Smooth muscle cell (in vitro differentiated cells): ENCODE results near the gene NXPH1. TPM values are rescaled to one million over a fixed set of nuclear protein-coding genes. Genes with fewer than 3 reads are reported as not detected.

Experiments
- DNase-seq: peaks from one replicate; lab custom pipeline; 2025; ENCODE audit not compliant: unreplicated experiment; lab: John Stamatoyannopoulos, UW
- H2AFZ ChIP-seq: fragments of 200-600 bp; sonication (generic); 2 replicates; pipeline ENCODE4 v1.6.0; 2016; ENCODE audit warnings: antibody characterized with exemption, low read depth, mild to moderate bottlenecking
- H3F3A ChIP-seq: fragments of 200-600 bp; sonication (generic); 2 replicates; pipeline ENCODE4 v1.6.0; 2017; ENCODE audit warnings: antibody characterized with exemption, low read depth
- H3K27ac ChIP-seq: fragments of 200-600 bp; sonication (generic); 2 replicates; pipeline ENCODE4 v1.5.1; 2016; ENCODE audit warnings: low read depth, mild to moderate bottlenecking
- H3K27me3 ChIP-seq: fragments of 200-600 bp; sonication (generic); 2 replicates; pipeline ENCODE4 v1.6.1; 2016; ENCODE audit warnings: low read depth, mild to moderate bottlenecking
- H3K36me3 ChIP-seq: fragments of 200-600 bp; sonication (generic); 2 replicates; pipeline ENCODE4 v1.5.1; 2016; ENCODE audit warnings: low read depth
- H3K4me1 ChIP-seq: fragments of 200-600 bp; sonication (generic); 2 replicates; pipeline ENCODE4 v1.5.1; 2016; ENCODE audit warnings: low read depth
- H3K4me2 ChIP-seq: fragments of 200-600 bp; sonication (generic); 2 replicates; pipeline ENCODE4 v1.6.0; 2016; ENCODE audit warnings: mild to moderate bottlenecking
- H3K4me3 ChIP-seq: fragments of 200-600 bp; sonication (generic); 2 replicates; pipeline ENCODE4 v1.5.1; 2016; ENCODE audit warnings: mild to moderate bottlenecking
- H3K79me2 ChIP-seq: fragments of 200-600 bp; sonication (generic); 2 replicates; pipeline ENCODE4 v1.6.0; 2016; ENCODE audit warnings: low read depth, mild to moderate bottlenecking
- H3K9ac ChIP-seq: fragments of 200-600 bp; sonication (generic); 2 replicates; pipeline ENCODE4 v1.6.0; 2016; ENCODE audit warnings: low read depth
- H3K9me3 ChIP-seq: fragments of 200-600 bp; sonication (generic); replicated peaks from 2 replicates; pipeline ENCODE4 v1.5.1; 2016; ENCODE audit warnings: low read depth
- H4K20me1 ChIP-seq: fragments of 200-600 bp; sonication (generic); 2 replicates; pipeline ENCODE4 v1.6.0; 2016; ENCODE audit warnings: low read depth
- WGBS: methylation state at CpG from one replicate; pipeline ENCODE4 v1.1.7; 2016; ENCODE audit warnings: low lambda C conversion rate; 5-methylcytosine and 5-hydroxymethylcytosine counted together
- polyA plus RNA-seq: library from polyadenylated mRNA; unstranded; fragments of >200 nt; fragmentation: Nextera tagmentation; extraction: Ambion mirVana; gene quantifications from 2 replicates; pipeline ENCODE4 v1.2.1, GENCODE V29; 2016
- total RNA-seq: library from RNA; depleted of rRNA; stranded (reverse); fragments of >200 nt; gene quantifications from 2 replicates; pipeline ENCODE4 v1.2.3, GENCODE V29; 2014
- TF ChIP-seq, protein P1 (sequence below): fragments of 200-600 bp; sonication (generic); IDR thresholded peaks from 2 replicates; pipeline ENCODE4 v1.5.1; 2017; ENCODE audit warnings: borderline replicate concordance, mild to moderate bottlenecking, antibody characterized with exemption; ENCODE audit not compliant: insufficient read depth, poor library complexity, severe bottlenecking

NXPH1 gene
- total and polyA plus RNA-seq, 2 experiments from 2014 or later, result 0.43 to 2.7 TPM

DNA sequence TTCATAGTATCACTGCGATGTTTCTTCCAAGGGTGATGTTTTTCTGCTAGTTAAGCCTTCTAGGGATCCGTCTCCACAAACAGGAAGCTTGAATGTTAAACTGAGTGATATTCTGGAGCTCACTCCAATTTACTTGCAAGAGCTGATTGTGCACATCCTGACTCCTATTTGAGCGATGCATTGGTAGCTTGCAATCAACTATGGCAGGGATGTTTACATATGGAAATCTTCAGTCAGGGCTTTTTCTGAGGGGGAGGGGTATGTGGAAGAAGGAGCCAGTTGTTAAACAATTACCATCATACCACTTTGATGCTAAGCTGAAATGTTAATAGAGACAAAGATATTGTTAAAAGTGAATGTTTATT is 43.2 kb upstream of the NXPH1 start:
- Histone ChIP-seq H3K79me2 (no peaks in the 10 kb centered on the region), H2AFZ (peak overlapping the region; percentile 50)
- WGBS, result 23% methylated on average over 3 of the region's 3 CpGs

DNA sequence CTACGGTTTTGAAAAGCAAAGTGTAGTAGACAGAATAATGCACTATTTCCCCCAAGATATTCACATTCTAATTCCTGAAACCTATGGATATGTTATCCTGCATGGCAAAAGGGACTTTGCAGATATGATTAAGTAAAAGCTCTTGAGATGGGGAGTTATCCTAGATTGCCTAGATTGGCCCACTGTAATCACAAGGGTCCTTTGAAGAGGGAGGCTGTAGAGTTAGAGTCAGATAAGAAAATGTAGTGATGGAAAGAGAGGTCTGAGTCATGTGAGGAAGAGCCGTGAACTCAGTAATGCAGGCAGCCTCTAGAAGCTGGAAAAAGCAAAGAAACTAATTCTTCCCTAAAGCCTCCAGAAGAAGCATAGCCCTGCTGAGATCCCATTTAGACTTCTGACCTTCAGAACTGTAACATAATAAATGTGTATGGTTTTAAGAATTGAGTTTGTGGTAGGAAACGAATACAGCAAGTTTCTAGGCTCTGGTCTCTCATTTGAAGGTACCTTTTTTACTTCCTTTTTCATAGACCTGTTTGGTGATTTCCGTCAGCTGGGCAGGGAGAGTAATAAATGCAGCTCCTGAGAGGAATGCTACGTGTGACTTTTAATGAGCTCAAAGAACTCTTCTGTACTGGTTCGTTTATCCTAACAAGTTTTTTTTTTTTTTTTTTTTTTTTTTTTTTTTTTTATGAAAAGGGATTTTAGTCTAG is 41.9 kb upstream of the NXPH1 start:
- Histone ChIP-seq H3K4me2 (peak overlapping the region; percentile 3), H3K4me1 (peaks cover 12% of the 10 kb centered on the region), H3K36me3 (no peaks in the 10 kb centered on the region), H3K9me3 (no peaks in the 10 kb centered on the region), H3F3A (no peaks in the 10 kb centered on the region), H3K27me3 (no peaks in the 10 kb centered on the region), H3K79me2 (no peaks in the 10 kb centered on the region), H2AFZ (no peak overlapping the region), H3K4me3 (no peak overlapping the region), H3K9ac (no peak overlapping the region), H3K27ac (no peak overlapping the region), H4K20me1 (no peaks in the 10 kb centered on the region)
- no peak for DNase-seq
- WGBS, result 30% methylated on average over 6 of the region's 6 CpGs
- TF ChIP-seq, protein P1, sequence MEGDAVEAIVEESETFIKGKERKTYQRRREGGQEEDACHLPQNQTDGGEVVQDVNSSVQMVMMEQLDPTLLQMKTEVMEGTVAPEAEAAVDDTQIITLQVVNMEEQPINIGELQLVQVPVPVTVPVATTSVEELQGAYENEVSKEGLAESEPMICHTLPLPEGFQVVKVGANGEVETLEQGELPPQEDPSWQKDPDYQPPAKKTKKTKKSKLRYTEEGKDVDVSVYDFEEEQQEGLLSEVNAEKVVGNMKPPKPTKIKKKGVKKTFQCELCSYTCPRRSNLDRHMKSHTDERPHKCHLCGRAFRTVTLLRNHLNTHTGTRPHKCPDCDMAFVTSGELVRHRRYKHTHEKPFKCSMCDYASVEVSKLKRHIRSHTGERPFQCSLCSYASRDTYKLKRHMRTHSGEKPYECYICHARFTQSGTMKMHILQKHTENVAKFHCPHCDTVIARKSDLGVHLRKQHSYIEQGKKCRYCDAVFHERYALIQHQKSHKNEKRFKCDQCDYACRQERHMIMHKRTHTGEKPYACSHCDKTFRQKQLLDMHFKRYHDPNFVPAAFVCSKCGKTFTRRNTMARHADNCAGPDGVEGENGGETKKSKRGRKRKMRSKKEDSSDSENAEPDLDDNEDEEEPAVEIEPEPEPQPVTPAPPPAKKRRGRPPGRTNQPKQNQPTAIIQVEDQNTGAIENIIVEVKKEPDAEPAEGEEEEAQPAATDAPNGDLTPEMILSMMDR, result no peak

More for the DNA sequence above, 43.2 kb upstream of the NXPH1 start:
- H3K4me2 ChIP-seq, result peak overlapping the region; percentile 42
- no peak overlapping the region for H3K27ac ChIP-seq
- H3K4me3 ChIP-seq, result peak overlapping the region; percentile 22
- TF ChIP-seq, protein P1, result no peak
- no peaks in the 10 kb centered on the region for H3K9me3 ChIP-seq
- H3K27me3 ChIP-seq, result no peaks in the 10 kb centered on the region
- no peaks in the 10 kb centered on the region for H4K20me1 ChIP-seq
- H3K4me1 ChIP-seq, result peaks cover 12% of the 10 kb centered on the region
- DNase-seq, result no peak
- no peaks in the 10 kb centered on the region for H3K36me3 ChIP-seq
- no peaks in the 10 kb centered on the region for H3F3A ChIP-seq
- H3K9ac ChIP-seq, result no peak overlapping the region

DNA sequence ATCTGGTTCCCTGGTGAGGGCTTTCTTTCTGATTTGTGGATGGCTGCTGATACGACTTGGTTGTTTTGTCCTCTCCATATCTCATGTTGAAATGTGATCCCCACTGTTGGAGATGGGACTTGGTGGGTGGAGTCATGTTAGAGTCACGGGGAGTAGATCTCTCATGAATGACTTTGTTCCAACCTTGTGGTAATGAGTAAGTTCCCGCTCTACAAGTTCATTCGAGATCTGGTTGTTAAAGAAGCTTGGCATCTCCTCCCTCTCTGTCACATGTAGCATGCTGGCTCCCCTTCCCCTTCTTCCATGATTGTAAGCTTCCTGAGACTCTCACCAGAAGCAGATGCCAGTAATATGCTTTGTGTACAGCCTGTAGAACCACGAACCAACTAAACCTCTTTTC is 37.1 kb upstream of the NXPH1 start:
- no peaks in the 10 kb centered on the region for H3K27me3 ChIP-seq
- no peak overlapping the region for H3K9ac ChIP-seq
- H3K36me3 ChIP-seq, result no peaks in the 10 kb centered on the region
- no peak for DNase-seq
- H3K79me2 ChIP-seq, result no peaks in the 10 kb centered on the region
- no peaks in the 10 kb centered on the region for H3F3A ChIP-seq
- TF ChIP-seq, protein P1, result no peak
- H3K27ac ChIP-seq, result no peak overlapping the region
- no peaks in the 10 kb centered on the region for H4K20me1 ChIP-seq
- no peak overlapping the region for H2AFZ ChIP-seq
- H3K4me1 ChIP-seq, result no peaks in the 10 kb centered on the region
- no peak overlapping the region for H3K4me2 ChIP-seq
- WGBS, result 79% methylated on average over 5 of the region's 5 CpGs
- no peaks in the 10 kb centered on the region for H3K9me3 ChIP-seq
- no peak overlapping the region for H3K4me3 ChIP-seq

DNA sequence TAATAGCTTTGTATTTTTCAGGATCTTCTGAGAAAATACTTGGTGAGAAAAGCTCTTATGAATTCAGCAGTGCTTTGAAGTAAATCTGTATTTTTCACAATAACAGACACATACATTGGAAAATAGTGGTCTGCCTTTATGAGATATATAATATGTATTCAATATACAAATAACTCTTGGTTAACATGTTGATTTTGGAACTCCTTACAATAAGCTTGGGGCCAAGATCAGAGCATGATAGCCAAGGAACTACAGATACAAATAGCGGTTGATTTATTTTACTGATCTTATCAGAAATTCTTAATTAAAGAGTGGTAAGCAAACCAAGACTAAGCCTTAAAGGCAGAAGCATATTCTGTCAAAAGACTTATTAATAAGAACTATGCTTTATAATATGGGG is 24.5 kb upstream of the NXPH1 start:
- no peaks in the 10 kb centered on the region for H3K79me2 ChIP-seq
- 93% methylated on average over 1 of the region's 1 CpG for WGBS
- no peak overlapping the region for H3K27ac ChIP-seq
- no peak overlapping the region for H2AFZ ChIP-seq
- TF ChIP-seq, protein P1, result no peak
- no peak overlapping the region for H3K9ac ChIP-seq
- H3K4me2 ChIP-seq, result no peak overlapping the region
- H3K9me3 ChIP-seq, result no peaks in the 10 kb centered on the region
- no peaks in the 10 kb centered on the region for H3K4me1 ChIP-seq
- no peaks in the 10 kb centered on the region for H4K20me1 ChIP-seq
- DNase-seq, result no peak
- H3K36me3 ChIP-seq, result no peaks in the 10 kb centered on the region
- H3K27me3 ChIP-seq, result no peaks in the 10 kb centered on the region
- H3F3A ChIP-seq, result no peaks in the 10 kb centered on the region
- H3K4me3 ChIP-seq, result no peak overlapping the region
